ENCODE results near the gene STK38L. TPM values are rescaled to one million over a fixed set of nuclear protein-coding genes. Genes with fewer than 3 reads are reported as not detected.

STK38L gene
- total and polyA plus RNA-seq, 2 of the 4 experiments (the other 2 are of a cell fraction), result 5.1 to 7.2 TPM

GRCh38 chr12:27213830-27214787, 30.0 kb upstream of the STK38L start:
- POLR2A ChIA-PET (ENCODE audit: unreplicated experiment), result no interaction called here
- CTCF ChIA-PET, result no interaction called here

More at GRCh38 chr12:27213830-27214787, 30.0 kb upstream of the STK38L start:
- Histone ChIP-seq H3K9me3 (ENCODE audit: control insufficient read depth, insufficient read depth, low read length) (no peaks in the 10 kb centered on the region), H2AK9ac (replicated peaks; ENCODE audit: low read depth, low read length, poor library complexity) (no peak overlapping the region), H2BK20ac (ENCODE audit: low read depth, low read length) (no peak overlapping the region), H3K4me1 (ENCODE audit: control insufficient read depth, insufficient read depth, low read length) (no peaks in the 10 kb centered on the region), H3K56ac (ENCODE audit: extremely low read depth, insufficient read depth, low read length) (no peak overlapping the region), H2BK120ac (ENCODE audit: low read depth, low read length) (no peak overlapping the region), H2BK15ac (ENCODE audit: low read depth, low read length) (no peak overlapping the region), H3K4me3 (ENCODE audit: insufficient read depth, low read depth, low read length) (no peak overlapping the region), H3K9me1 (ENCODE audit: insufficient read depth, low read length) (no peaks in the 10 kb centered on the region), H4K5ac (ENCODE audit: low read depth, low read length) (no peak overlapping the region), H3K36me3 (ENCODE audit: control insufficient read depth, insufficient read depth, low read length) (no peaks in the 10 kb centered on the region), H3K18ac (ENCODE audit: low read depth, low read length) (no peak overlapping the region), H4K20me1 (ENCODE audit: insufficient read depth, low read length) (no peaks in the 10 kb centered on the region), H3K27me3 (ENCODE audit: control insufficient read depth, insufficient read depth, low read length) (no peaks in the 10 kb centered on the region), H3K4me2 (ENCODE audit: low read depth, low read length) (no peak overlapping the region), H2AFZ (replicated peaks; ENCODE audit: low read length, poor library complexity) (no peak overlapping the region), H3K14ac (replicated peaks; ENCODE audit: low read depth, low read length) (no peak overlapping the region), H2BK5ac (ENCODE audit: low read depth, low read length, poor library complexity, severe bottlenecking) (no peak overlapping the region), H3K23ac (ENCODE audit: low read depth, low read length) (no peak overlapping the region), H4K91ac (ENCODE audit: insufficient read depth, low read depth, low read length) (no peak overlapping the region), H3K9ac (ENCODE audit: low read depth, low read length) (no peak overlapping the region), H3K79me1 (ENCODE audit: low read depth in 1 of 2, low read length in 2 of 2) (no peaks in the 10 kb centered on the region), H4K8ac (ENCODE audit: low read depth in 2 of 2, low read length in 2 of 2) (no peak overlapping the region), H2AK5ac (ENCODE audit: low read depth, low read length) (no peak overlapping the region), H3K27ac (ENCODE audit: insufficient read depth, low read length) (no peak overlapping the region), H3K4ac (ENCODE audit: low read depth, low read length) (no peak overlapping the region)
- no peak for TF ChIP-seq MAZ (IDR thresholded peaks at IDR 0.05; ENCODE audit: borderline replicate concordance, low read depth, low read length)
- TF ChIP-seq MAFK (IDR thresholded peaks at IDR 0.05; ENCODE audit: low read depth, low read length), result no peak
- no peak for TF ChIP-seq RCOR1 (IDR thresholded peaks at IDR 0.05; ENCODE audit: insufficient replicate concordance, low read length)
- no peak for TF ChIP-seq RFX5 (IDR thresholded peaks at IDR 0.05; ENCODE audit: low read depth, low read length)
- intact Hi-C loops (cut with micrococcal nuclease), result no loop called here
- dilution Hi-C loops (cut with HindIII; ENCODE audit: low sequenced_read_pairs, unreplicated experiment), result no loop called here
- DNase-seq (no peak), ATAC-seq (ENCODE audit: low read depth) (no peak)
- 86% methylated on average over 4 of the region's 9 CpGs; no CpG with 5 or more reads in 1 of the 2 experiments for whole genome bisulfite sequencing, 2 experiments (ENCODE audit: extremely low coverage in 2 of 2, insufficient read length in 1 of 2)
- in situ Hi-C loops (cut with MboI; ENCODE audit: low sequenced_read_pairs), result no loop called here
- BruUV-seq (replicated peaks), result no TSS peak

Data from IMR-90 (cell line).